NCI-H446 (cell line): ENCODE measurements around the gene IL17A.

Experiments
- DNase-seq, 2 experiments: peaks; one replicate each; lab custom pipeline; 2025; lab: John Stamatoyannopoulos, UW

Gene IL17A

GRCh38 chr6:52186075-52186474, at the start of gene IL17A:
TSS of gene IL17A (plus strand) at chr6:52186375. CDS start at chr6:52186432, 57 bp downstream.
- no peak for DNase-seq

GRCh38 chr6:52136934-52137467, 49.2 kb upstream of the IL17A start:
- no peak for DNase-seq

GRCh38 chr6:52138284-52138683, 47.9 kb upstream of the IL17A start:
- no peak for DNase-seq

- no peak for DNase-seq
Observed at GRCh38 chr6:52139985-52140680, 46.0 kb upstream of the IL17A start.

- no peak for DNase-seq
Observed at GRCh38 chr6:52141596-52141995, 44.6 kb upstream of the IL17A start.

- no peak for DNase-seq
Observed at GRCh38 chr6:52142556-52142955, 43.6 kb upstream of the IL17A start.

GRCh38 chr6:52143551-52143950, 42.6 kb upstream of the IL17A start:
- no peak for DNase-seq

- DNase-seq, result no peak
Observed at GRCh38 chr6:52144196-52145076, 41.7 kb upstream of the IL17A start.

- no peak for DNase-seq
Observed at GRCh38 chr6:52146851-52147445, 39.2 kb upstream of the IL17A start.

GRCh38 chr6:52149076-52149475, 37.1 kb upstream of the IL17A start:
- no peak for DNase-seq

- DNase-seq, result no peak
Observed at GRCh38 chr6:52149949-52150348, 36.2 kb upstream of the IL17A start.

GRCh38 chr6:52152070-52152423, 34.1 kb upstream of the IL17A start:
- no peak for DNase-seq

- DNase-seq, result no peak
Observed at GRCh38 chr6:52152711-52153160, 33.4 kb upstream of the IL17A start.

- no peak for DNase-seq
Observed at GRCh38 chr6:52154381-52154780, 31.8 kb upstream of the IL17A start.

GRCh38 chr6:52155791-52156576, 30.2 kb upstream of the IL17A start:
- no peak for DNase-seq

GRCh38 chr6:52157301-52157941, 28.8 kb upstream of the IL17A start:
- no peak for DNase-seq

GRCh38 chr6:52160472-52161104, 25.6 kb upstream of the IL17A start:
- no peak for DNase-seq

- DNase-seq, result no peak
Observed at GRCh38 chr6:52161689-52162438, 24.3 kb upstream of the IL17A start.

- peak in 1 of 2 experiments; percentile 16 for DNase-seq
Observed at GRCh38 chr6:52162940-52163908, 23.0 kb upstream of the IL17A start.
